RKO (cell line): ENCODE measurements around the gene ZNF501.

ENCODE experiments used
- DNase-seq: peaks from one replicate; pipeline ENCODE4 v3.0.0-alpha.2; 2016; ENCODE audit warnings: low spot score

ZNF501 gene

DNA sequence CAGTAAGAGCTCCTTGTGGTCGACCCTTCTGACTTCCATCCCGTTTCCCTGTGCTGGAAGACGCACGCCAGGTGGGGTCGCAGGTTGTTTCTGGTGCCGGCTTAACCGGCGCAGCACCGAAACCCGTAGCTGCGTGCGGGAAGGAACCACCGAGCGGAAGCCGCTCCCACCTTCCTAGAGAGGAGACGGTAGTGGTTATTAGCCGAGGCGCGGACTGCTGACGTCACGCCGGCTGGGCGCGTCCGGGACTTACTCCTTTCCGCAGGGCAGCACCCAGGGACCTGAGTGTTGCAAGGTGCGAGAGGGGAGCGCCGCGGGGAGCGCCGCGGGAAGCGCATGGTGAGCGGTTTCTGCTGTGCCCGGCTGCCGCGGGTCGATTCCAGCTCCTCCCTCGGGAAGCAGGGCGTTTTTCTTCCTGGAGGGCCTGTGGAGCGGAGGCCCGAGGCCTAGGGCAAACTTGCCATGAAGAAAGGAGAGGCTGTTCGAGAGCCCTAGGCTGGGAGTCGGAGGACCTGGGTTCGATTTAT lies at the start of gene ZNF501:
Gene ZNF501, plus strand, starts transcription at position 252 of the 527 bp plus-strand sequence. CDS start 4,787 bp downstream, outside the sequence.
- peak; percentile 89 for DNase-seq

DNA sequence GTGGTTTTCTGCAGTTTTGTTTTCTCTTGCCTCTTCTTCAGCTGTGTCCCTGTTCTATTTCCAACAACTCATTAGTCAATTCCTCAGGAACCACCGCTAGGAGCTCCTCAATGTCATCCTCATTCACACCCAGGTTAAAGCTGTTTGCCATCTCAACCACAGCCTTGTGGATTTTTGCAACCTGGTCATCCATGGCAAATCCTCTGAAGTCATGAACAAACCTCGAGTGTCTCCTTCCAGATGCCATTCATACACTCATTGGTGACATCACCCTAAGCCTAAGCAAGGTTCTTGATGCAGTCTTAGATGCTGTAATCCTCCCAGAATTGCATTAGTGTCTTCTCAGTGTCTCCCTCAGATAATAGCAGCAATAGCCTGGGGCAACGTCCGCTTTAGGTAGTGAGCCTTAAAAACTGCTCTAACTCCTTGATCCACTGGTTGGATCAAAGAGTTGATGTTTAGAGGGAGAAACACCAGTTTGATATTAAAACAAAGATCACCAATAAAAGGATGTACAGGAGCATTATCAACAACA lies 48.4 kb upstream of the ZNF501 start:
- no peak for DNase-seq

- DNase-seq: peak; percentile 74
Observed at GRCh38 chr3:44682182-44682896, 47.1 kb upstream of the ZNF501 start.

DNA sequence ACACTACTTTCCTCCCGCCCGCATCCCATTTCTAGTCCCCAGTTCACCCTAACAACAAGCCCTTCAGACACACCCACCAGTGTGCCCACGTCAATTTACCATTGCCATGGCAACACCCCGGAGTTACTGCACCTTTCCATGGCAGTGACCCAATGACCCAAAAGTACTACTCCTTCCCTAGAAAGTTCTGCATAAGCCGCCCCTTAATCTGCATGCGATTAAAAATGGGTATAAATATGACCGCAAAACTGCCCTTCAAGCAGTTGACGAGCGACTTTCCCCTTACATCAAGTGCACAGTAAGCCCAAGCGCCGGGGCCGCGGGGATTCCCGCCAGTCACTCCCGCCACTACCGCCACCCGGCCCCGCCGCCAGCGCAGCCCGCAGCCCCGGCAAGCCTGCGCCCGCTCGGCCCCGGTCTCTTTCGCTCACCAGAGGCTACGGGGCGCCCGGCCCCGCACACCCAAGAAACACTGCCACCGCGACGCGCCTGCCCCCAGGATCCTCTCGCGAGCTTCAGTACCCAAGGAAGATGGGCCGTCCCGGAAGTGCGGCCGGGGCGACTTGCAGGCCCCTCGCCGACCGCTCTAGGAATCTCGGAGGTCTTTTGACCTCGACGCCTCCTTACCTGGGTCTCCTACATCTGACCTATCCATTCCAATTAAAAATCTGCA lies 44.2 kb upstream of the ZNF501 start:
- DNase-seq: no peak

DNA sequence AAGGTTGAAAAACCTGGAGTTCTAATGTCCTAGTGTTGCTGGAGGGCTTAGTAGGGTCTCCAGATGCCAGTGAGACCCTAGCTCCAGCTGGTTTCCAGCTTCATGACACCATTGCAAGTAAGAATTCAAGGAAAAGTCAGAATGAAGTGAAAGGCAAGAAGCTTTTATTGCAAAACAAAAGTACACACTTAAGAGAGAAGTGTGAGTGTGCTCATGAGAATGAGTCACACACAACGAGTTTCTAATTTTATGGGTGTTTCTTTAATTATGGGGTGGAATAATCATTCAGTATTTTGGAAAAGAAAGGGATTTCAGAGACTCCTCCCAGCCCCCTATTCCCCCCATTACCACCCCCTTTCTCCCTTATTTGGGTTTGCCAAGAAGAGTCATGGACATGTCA lies 41.5 kb upstream of the ZNF501 start:
- DNase-seq: no peak

DNA sequence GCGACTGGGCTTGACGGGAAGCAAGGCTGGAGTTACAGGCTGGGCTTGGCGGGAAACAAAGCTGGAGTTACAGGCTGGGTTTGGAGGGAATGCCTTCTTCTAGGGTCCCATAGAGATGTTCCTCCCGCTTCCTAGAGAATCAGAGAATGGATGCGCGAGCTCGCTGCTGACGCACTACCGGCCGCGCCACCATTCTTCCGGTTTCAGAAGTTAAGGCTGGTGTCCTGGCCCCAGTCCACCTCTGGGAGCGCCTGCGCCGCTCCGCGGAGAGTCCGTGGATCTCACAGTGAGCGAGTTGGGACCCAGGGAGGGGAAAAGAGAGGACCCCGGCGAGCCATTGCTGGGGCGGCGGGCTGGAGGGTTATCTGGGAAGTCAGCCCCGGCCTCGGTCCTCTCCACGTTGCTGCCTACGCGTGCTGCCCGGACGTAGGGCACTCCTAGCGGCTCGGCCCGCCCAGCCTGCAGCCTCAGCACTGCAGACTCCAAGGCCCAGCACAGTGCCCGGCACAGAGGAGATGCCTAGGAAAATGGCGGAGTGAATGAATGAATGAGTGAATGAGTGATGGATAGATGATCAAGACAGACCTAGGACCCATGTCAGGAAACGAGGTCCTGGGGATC lies 16.9 kb upstream of the ZNF501 start, which contains the start of gene ZNF502:
Gene ZNF502, plus strand, starts transcription at position 206 of the 621 bp plus-strand sequence. CDS start 7,602 bp downstream, outside the sequence.
- DNase-seq: peak; percentile 86

- DNase-seq: no peak
Observed at GRCh38 chr3:44721231-44722102, 8.0 kb upstream of the ZNF501 start.

DNA sequence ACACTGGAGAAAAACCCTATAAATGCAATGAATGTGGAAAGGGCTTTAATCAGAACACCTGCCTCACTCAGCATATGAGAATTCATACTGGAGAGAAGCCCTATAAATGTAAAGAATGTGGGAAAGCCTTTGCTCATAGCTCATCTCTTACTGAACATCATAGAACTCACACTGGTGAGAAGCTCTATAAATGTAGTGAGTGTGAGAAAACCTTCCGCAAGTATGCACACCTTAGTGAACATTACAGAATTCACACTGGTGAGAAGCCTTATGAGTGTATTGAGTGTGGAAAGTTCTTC lies 7.4 kb upstream of the ZNF501 start:
- DNase-seq: no peak

GRCh38 chr3:44734646-44735168 lies 5.3 kb downstream of the ZNF501 start:
- no peak for DNase-seq

- no peak for DNase-seq
Observed at GRCh38 chr3:44761101-44761423, 31.6 kb downstream of the ZNF501 start.

GRCh38 chr3:44761424-44762169 lies 32.2 kb downstream of the ZNF501 start, which contains the start of the genes KIAA1143 and KIF15:
TSS of gene KIAA1143 (minus strand) at chr3:44761619. CDS start at chr3:44761602, 17 bp downstream.
TSS of gene KIF15 (plus strand) at chr3:44761794. CDS start at chr3:44761866, 72 bp downstream.
- peak; percentile 96 for DNase-seq

GRCh38 chr3:44762170-44762677 lies 32.8 kb downstream of the ZNF501 start:
- DNase-seq: peak; percentile 46

GRCh38 chr3:44762690-44763089 lies 33.3 kb downstream of the ZNF501 start:
- no peak for DNase-seq

DNA sequence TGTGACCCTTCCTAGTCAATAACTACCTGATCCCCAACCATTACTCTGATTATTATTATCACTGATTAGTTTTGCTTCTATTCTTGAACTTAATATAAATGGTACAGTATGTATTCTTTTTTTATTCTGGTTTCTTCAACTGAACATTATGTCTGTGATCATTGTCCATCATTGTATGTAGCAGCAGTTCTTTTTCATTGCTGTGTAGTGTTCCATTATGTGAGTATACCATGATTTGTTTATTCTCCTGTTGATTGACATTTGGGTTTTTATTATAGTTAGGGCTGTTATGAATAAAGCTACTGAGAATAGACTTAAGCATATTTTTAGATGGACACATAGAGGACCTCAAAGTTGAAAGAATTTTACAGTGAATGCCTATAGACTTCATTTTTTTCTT lies 34.8 kb downstream of the ZNF501 start:
- DNase-seq: no peak

DNA sequence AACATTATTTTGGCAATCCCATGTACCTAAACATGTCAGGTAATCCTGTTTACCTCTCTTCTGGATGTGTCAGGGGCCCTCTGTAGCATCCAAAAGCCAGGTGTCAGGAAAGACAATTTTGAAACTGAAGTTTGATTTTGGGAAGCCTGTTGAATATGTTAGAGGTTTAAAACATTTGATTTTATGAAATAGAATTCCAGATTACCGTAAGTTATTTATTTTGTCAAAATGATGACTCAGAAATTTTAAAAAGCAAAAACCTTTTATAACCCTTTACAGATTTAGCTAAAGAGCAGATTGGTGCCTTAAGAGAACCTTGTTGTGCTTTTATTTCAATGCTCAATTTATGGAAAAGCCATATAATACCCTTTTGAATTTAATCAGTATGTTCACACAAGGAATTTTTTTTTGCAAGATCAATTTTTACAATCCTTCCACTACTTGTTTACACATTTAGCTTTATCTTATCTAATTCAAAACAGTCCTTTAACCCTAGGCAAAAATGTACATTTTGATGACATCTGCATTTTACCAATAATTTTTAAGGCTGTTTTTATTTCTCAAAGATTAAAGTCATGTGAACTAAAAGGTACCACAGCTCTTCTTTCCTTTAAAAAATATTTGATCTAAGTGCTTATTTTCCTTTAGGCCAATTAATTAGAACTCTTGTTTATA lies 42.1 kb downstream of the ZNF501 start:
- DNase-seq: no peak

GRCh38 chr3:44772099-44772442 lies 42.6 kb downstream of the ZNF501 start:
- no peak for DNase-seq

- DNase-seq: no peak
Observed at GRCh38 chr3:44782891-44783290, 53.5 kb downstream of the ZNF501 start.
